HEK293 (cell line): ENCODE results near the gene NUMBL.

Source experiments
- CTCF ChIA-PET: fragments of 350-600 bp; formaldehyde crosslinking; extraction: SDS; loops from one replicate; lab custom pipeline; 2021; ENCODE audit warnings: antibody characterized with exemption; lab: Yijun Ruan, JAX
- POLR2A ChIA-PET: fragments of 300-600 bp; formaldehyde crosslinking; extraction: SDS; loops from one replicate; lab custom pipeline; 2020; ENCODE audit warnings: antibody characterized with exemption, inconsistent platforms; lab: Yijun Ruan, JAX
- H3K27ac ChIP-seq: fragments of 200-500 bp; sonication (Bioruptor generic); 2 replicates; pipeline ENCODE4 v1.5.1; 2014; ENCODE audit warnings: low read depth, low read length, control low read depth, inconsistent platforms; ENCODE audit errors: extremely low read depth
- H3K36me3 ChIP-seq, 2 experiments: fragments of 200-500 bp in 1 of 2; sonication (Bioruptor generic) in 1 of 2; 1 replicate in 1 of 2; 2 replicates in 1 of 2; pipeline ENCODE4 v1.5.1; 2014 to 2017; ENCODE audit warnings: inconsistent platforms in 2 of 2, low read length in 2 of 2; ENCODE audit not compliant: control insufficient read depth in 2 of 2, insufficient read depth in 1 of 2
- H3K4me1 ChIP-seq: fragments of 200-500 bp; sonication (Bioruptor generic); 2 replicates; pipeline ENCODE4 v1.5.1; 2014; ENCODE audit warnings: mild to moderate bottlenecking, low read length, inconsistent platforms; ENCODE audit not compliant: control insufficient read depth, insufficient read depth
- H3K4me3 ChIP-seq: 2 replicates; pipeline ENCODE4 v1.5.1; 2011; ENCODE audit warnings: low read depth, mild to moderate bottlenecking, control low read depth, low read length, moderate library complexity
- H3K9me3 ChIP-seq: fragments of 200-500 bp; sonication (Bioruptor generic); 2 replicates; pipeline ENCODE4 v1.5.1; 2014; ENCODE audit warnings: low read depth, low read length, inconsistent platforms; ENCODE audit not compliant: control insufficient read depth, insufficient read depth
- EGR2 ChIP-seq: fragments of 450-650 bp; formaldehyde crosslinking; IDR thresholded peaks from 2 replicates; pipeline ENCODE4 v1.5.1; 2016; ENCODE audit warnings: low read depth, missing biosample characterization, missing genetic modification characterization
- HOXA7 ChIP-seq: sonication (generic); formaldehyde crosslinking; IDR thresholded peaks from 2 replicates; pipeline ENCODE4 v1.8.1; 2022; ENCODE audit warnings: missing genetic modification reagents, borderline replicate concordance
- KLF9 ChIP-seq: fragments of 450-650 bp; formaldehyde crosslinking; IDR thresholded peaks from 2 replicates; pipeline ENCODE4 v1.5.1; 2016; ENCODE audit warnings: missing biosample characterization, missing genetic modification characterization, low read depth
- PRDM10 ChIP-seq: fragments of 450-650 bp; formaldehyde crosslinking; IDR thresholded peaks from 2 replicates; pipeline ENCODE4 v1.5.1; 2016; ENCODE audit warnings: missing biosample characterization, missing genetic modification characterization
- SALL2 ChIP-seq: fragments of 450-650 bp; formaldehyde crosslinking; IDR thresholded peaks from 2 replicates; pipeline ENCODE4 v1.5.0; 2017; ENCODE audit warnings: missing biosample characterization, mild to moderate bottlenecking, missing genetic modification characterization, borderline replicate concordance
- ZBTB1 ChIP-seq: fragments of 450-650 bp; formaldehyde crosslinking; IDR thresholded peaks from 2 replicates; pipeline ENCODE4 v1.5.1; 2016; ENCODE audit warnings: missing biosample characterization, missing genetic modification characterization
- ZFHX2 ChIP-seq: fragments of 450-650 bp; formaldehyde crosslinking; conservative IDR thresholded peaks from 2 replicates; pipeline ENCODE4 v1.5.1; 2016; ENCODE audit warnings: missing biosample characterization, missing genetic modification characterization
- ZNF148 ChIP-seq: fragments of 450-650 bp; formaldehyde crosslinking; IDR thresholded peaks from 2 replicates; pipeline ENCODE4 v1.5.0; 2017; ENCODE audit warnings: missing biosample characterization, missing genetic modification characterization, borderline replicate concordance
- ZNF202 ChIP-seq: fragments of 450-650 bp; formaldehyde crosslinking; IDR thresholded peaks from 2 replicates; pipeline ENCODE4 v1.5.1; 2016; ENCODE audit warnings: missing biosample characterization, missing genetic modification characterization, borderline replicate concordance
- ZNF350 ChIP-seq: fragments of 450-650 bp; formaldehyde crosslinking; IDR thresholded peaks from 2 replicates; pipeline ENCODE4 v1.5.0; 2017; ENCODE audit warnings: missing biosample characterization, mild to moderate bottlenecking, missing genetic modification characterization
- ZNF548 ChIP-seq: fragments of 450-650 bp; formaldehyde crosslinking; IDR thresholded peaks from 2 replicates; pipeline ENCODE4 v1.5.1; 2016; ENCODE audit warnings: missing biosample characterization, missing genetic modification characterization
- ZNF555 ChIP-seq: fragments of 450-650 bp; formaldehyde crosslinking; conservative IDR thresholded peaks from 2 replicates; pipeline ENCODE4 v1.5.1; 2017; ENCODE audit warnings: missing biosample characterization, mild to moderate bottlenecking, missing genetic modification characterization, inconsistent platforms
- ZNF561 ChIP-seq: fragments of 450-650 bp; IDR thresholded peaks from 2 replicates; pipeline ENCODE4 v1.5.1; 2018; ENCODE audit warnings: missing biosample characterization, missing genetic modification characterization, borderline replicate concordance
- ZNF600 ChIP-seq: fragments of 450-650 bp; formaldehyde crosslinking; IDR thresholded peaks from 2 replicates; pipeline ENCODE4 v1.5.1; 2016; ENCODE audit warnings: missing biosample characterization, missing genetic modification characterization
- ZNF610 ChIP-seq: fragments of 450-650 bp; formaldehyde crosslinking; IDR thresholded peaks from 2 replicates; pipeline ENCODE4 v1.5.1; 2016; ENCODE audit warnings: missing biosample characterization, missing genetic modification characterization, borderline replicate concordance
- ZNF701 ChIP-seq: fragments of 450-650 bp; formaldehyde crosslinking; IDR thresholded peaks from 2 replicates; pipeline ENCODE4 v1.5.1; 2016; ENCODE audit warnings: missing biosample characterization, missing genetic modification characterization
- ZNF785 ChIP-seq: fragments of 450-650 bp; formaldehyde crosslinking; IDR thresholded peaks from 2 replicates; pipeline ENCODE4 v1.5.1; 2016; ENCODE audit warnings: missing biosample characterization, missing genetic modification characterization
- TF ChIP-seq, protein P1 (sequence below): fragments of 450-650 bp; formaldehyde crosslinking; IDR thresholded peaks from 2 replicates; pipeline ENCODE4 v1.5.1; 2016; ENCODE audit warnings: missing biosample characterization, missing genetic modification characterization

The NUMBL gene

DNA sequence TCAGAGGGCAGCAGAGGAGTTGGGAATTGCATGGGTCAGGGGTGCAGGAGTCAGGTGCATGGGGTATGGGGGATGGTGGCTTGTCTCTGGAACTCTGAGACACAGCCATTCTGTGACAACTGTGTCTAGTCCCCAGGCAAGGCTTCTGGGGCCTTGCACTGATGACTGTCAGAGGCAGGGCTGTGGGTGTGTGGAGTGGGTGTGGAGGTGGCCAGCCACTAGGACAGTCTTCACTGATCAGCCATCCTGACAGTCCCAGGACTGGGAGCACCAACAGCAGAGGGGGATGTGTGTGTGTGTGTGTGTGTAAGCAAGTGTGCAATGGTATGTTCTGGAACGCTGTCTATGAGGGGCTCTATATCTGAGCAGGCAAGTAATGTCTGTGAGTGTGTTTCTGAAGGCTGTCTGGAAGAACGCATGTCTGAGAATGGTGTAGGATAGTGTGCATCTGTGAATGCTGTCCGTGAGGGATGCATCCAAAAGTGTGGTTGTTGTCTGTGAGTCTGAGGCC is 5.4 kb downstream of the NUMBL start:
- peaks cover 30 to 52% of the 10 kb centered on the region in 2 experiments for H3K36me3 ChIP-seq
- H3K27ac ChIP-seq: no peak overlapping the region
- peaks cover 9% of the 10 kb centered on the region for H3K4me1 ChIP-seq
- ChIA-PET POLR2A (interaction anchor here (1.0 kb wide), 1 partner anchor 66 kb away, joined by 4 read pairs; the partner anchor contains the start of genes ACTMAP and SNRPA), CTCF (no interaction called here)
- H3K4me3 ChIP-seq: no peak overlapping the region
- H3K9me3 ChIP-seq: no peaks in the 10 kb centered on the region
- TF ChIP-seq KLF9 (0 out of 2 replicates have a peak, but pooled peaks have one; percentile 17), HOXA7 (CRISPR knock-in tag) (no peak), EGR2 (tag by site-specific recombination) (peak; percentile 93), ZNF561 (tag by site-specific recombination) (no peak), PRDM10 (tag by site-specific recombination) (0 out of 2 replicates have a peak, but pooled peaks have one; percentile 19), ZFHX2 (tag by site-specific recombination) (peak; percentile 89), ZNF785 (tag by site-specific recombination) (peak; percentile 42; the same call in 1 of the 2 replicates), ZNF600 (tag by site-specific recombination) (peak; percentile 77), ZNF610 (tag by site-specific recombination) (no peak), ZBTB1 (tag by site-specific recombination) (no peak), ZNF555 (tag by site-specific recombination) (no peak)
- TF ChIP-seq, all 188 proteins: peak for 6

DNA sequence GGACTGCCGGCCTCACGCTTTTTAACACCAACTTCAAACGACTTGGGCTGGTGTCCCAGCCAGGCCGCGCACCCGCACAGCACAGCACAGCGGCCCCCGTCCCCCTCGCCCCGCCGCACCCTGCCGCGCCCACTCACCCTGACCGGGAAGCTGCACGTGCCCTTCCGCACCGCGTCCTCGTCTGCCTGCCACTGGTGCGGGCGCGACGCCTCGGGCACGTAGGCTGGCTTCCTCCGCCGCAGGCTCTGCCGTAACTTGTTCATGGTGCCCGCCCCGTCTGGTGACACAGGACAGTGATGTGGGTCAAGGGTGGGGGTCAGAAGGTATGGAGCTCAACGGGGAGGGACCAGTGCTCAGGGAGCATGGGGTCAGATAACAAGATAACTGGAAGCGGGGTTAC is 6.2 kb downstream of the NUMBL start:
- Histone ChIP-seq H3K4me3 (no peak overlapping the region), H3K36me3 (peaks cover 38 to 52% of the 10 kb centered on the region in 2 experiments), H3K27ac (no peak overlapping the region; the same call in 1 of the 2 replicates), H3K9me3 (no peaks in the 10 kb centered on the region), H3K4me1 (peaks cover under 1% of the 10 kb centered on the region; the same call in 1 of the 2 replicates)
- TF ChIP-seq SALL2 (tag by site-specific recombination) (0 out of 2 replicates have a peak, but pooled peaks have one; percentile 4), ZNF148 (tag by site-specific recombination) (no peak)
- ChIA-PET CTCF (no interaction called here), POLR2A (interaction anchor here (0.7 to 1.2 kb wide), 2 partner anchors 94 to 187 kb away, joined by 3 to 7 read pairs; partner anchors contain the start of gene RAB4B)

DNA sequence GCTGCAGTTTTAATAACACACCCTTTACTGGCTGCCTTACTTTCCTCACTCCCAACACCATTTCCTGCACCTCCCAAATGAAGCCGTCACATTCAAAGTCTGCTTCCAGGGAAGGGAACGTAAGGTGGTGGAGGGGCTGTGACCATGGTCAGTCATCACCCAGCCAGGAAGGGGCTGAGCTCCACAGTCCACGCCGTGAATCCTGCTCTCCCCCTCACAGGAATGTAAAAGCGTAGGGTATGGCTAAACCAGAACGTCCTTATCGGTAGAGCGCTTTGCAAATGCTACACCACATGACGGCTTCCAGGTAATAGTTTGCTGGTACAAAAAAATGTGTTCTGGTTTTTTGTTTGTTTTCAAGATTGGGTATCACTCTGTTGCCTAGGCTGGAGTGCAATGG is 7.0 kb downstream of the NUMBL start:
- Histone ChIP-seq H3K36me3 (peaks cover 47 to 59% of the 10 kb centered on the region in 2 experiments), H3K4me1 (no peaks in the 10 kb centered on the region), H3K9me3 (no peaks in the 10 kb centered on the region), H3K4me3 (no peak overlapping the region), H3K27ac (no peak overlapping the region)
- POLR2A ChIA-PET: interaction anchor here (1.2 kb wide), 1 partner anchor 95 kb away, joined by 3 read pairs; the partner anchor contains the start of gene RAB4B
- TF ChIP-seq ZNF350 (tag by site-specific recombination) (no peak), ZNF701 (no peak), ZNF548 (no peak), ZNF202 (tag by site-specific recombination) (no peak), ZNF600 (tag by site-specific recombination) (0 out of 2 replicates have a peak, but pooled peaks have one; percentile 27)
- TF ChIP-seq, protein P1, sequence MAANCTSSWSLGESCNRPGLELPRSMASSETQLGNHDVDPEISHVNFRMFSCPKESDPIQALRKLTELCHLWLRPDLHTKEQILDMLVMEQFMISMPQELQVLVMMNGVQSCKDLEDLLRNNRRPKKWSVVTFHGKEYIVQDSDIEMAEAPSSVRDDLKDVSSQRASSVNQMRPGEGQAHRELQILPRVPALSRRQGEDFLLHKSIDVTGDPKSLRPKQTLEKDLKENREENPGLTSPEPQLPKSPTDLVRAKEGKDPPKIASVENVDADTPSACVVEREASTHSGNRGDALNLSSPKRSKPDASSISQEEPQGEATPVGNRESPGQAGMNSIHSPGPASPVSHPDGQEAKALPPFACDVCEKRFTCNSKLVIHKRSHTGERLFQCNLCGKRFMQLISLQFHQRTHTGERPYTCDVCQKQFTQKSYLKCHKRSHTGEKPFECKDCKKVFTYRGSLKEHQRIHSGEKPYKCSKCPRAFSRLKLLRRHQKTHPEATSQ (tag by site-specific recombination): no peak
- CTCF ChIA-PET: interaction anchor here (0.6 to 1.3 kb wide), 2 partner anchors 20 to 329 kb away, joined by 3 to 4 read pairs; no protein-coding TSS in a partner anchor
